HG02623 (cell line): Measurements from ENCODE around the gene CSAD.

ENCODE experiments used
- ATAC-seq: cut with Tn5 transposase; IDR thresholded peaks from one replicate; pipeline ENCODE4 v1.9.1; 2021; ENCODE audit warnings: moderate library complexity; ENCODE audit not compliant: unreplicated experiment

The CSAD gene

DNA sequence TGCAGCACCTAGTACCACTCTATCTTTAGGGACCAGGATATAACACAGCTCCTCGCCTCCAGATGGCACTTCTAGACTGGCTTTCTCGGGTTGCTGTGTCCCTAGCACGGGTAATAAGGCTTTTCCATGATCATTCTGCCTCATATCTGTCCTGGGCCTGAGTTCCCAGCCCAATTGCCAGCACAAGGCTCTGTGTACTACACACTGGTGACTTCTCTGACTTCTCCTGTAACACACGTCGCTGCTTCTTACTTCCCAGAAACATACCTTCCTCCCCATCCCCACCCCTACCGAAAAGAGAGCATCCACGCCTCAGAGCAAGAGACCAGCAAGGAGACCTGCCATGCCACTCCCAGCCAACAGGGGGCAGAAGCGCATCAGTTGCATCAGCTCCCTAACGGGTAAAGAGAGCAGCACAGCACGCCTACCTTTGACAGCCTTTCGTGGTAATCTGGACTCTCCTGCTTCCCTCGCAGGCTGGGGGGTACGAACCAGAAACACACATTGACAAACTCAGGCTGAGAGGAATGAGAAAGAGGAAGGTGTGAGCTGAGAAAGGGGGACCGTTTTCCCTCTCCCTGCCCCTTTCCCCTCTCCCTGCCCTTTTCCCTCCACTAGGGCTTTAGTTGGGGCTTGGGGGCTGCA lies 21.4 kb downstream of the CSAD start:
- peak; percentile 52 for ATAC-seq

DNA sequence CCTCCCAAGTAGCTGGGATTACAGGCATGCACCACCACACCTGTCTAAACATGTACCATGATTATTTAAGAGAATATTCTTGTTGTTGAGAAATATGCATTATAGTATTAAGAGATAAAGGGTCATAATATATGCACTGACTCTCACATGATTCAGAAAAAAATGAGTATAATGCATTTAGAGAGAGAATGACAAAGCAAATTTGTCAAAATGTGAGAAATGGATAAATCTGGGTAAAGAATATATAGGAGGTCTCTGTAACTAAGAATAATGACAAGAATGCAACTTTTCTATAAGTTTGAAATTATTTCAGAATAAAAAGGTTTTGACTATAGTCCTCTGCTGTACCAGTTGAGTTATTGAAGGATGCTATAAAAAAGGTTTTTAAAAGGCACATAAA lies 28.3 kb downstream of the CSAD start:
- no peak for ATAC-seq

GRCh38 chr12:53151039-53151438 lies 29.7 kb downstream of the CSAD start:
- ATAC-seq = no peak

DNA sequence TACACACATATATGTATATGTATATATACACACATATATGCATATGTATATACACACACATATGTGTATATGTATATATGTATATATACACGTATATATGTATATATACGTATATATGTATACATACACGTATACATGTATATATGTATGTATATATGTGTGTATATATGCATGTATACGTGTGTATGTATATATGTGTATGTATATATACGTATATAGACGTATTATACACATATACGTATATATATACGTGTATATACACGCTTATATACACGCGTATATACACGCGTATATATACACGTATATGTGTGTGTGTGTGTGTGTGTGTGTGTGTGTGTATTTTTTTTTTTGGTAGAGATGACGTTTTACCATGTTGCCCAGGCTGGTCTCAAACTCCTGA lies 33.1 kb downstream of the CSAD start:
- no peak for ATAC-seq

DNA sequence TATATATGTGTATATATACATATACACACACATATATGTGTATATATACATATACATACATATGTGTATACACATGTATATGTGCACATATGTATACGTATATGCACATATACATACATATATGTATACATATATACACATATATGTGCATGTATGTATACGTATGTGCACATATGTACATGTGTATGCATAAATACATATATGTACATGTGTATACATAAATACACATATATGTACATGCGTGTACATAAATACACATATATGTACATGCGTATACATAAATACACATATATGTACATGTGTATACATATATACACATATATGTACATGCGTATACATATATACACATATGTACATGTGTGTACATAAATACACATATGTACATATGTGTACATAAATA lies 33.5 kb downstream of the CSAD start:
- ATAC-seq = no peak

- no peak for ATAC-seq
Observed at GRCh38 chr12:53145383-53146260, 35.1 kb downstream of the CSAD start.

DNA sequence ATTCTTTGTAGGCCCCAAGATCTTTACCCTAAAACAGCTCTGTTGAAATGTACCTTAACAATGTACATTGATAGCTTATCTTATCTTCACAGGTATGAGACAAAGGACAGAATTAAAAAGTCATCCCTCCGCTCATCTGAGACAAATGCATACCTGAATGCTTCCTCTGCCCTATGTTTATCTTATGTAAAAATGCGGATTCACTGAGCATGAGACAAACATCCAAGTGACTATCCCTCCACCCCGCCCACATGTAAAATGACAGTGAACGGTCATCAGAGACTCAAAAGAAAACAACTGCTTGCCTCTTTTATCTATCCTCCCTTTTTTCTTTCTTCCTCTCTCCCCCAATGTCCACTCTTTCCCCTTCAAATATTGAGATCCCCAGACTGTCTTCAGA lies 37.4 kb downstream of the CSAD start:
- no peak for ATAC-seq

DNA sequence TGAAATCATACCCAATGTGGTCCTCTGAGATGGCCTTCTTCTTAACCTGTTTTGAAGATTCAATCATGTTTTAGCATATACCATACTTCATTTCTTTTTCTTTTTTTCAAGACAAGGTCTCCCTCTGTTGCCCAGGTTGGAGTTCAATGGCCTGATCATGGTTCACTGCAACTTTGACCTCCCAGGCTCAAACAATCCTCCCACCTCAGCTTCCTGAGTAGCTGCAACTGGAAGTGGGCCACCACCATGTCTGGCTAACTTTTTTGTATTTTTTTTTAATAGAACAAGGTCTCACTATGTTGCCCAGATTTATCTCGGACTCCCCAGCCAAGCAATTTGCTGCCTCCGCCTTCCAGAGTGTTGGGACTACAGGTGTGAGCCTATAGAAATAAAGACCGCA lies 47.0 kb downstream of the CSAD start:
- ATAC-seq = no peak

GRCh38 chr12:53131844-53132243 lies 48.9 kb downstream of the CSAD start:
- no peak for ATAC-seq

DNA sequence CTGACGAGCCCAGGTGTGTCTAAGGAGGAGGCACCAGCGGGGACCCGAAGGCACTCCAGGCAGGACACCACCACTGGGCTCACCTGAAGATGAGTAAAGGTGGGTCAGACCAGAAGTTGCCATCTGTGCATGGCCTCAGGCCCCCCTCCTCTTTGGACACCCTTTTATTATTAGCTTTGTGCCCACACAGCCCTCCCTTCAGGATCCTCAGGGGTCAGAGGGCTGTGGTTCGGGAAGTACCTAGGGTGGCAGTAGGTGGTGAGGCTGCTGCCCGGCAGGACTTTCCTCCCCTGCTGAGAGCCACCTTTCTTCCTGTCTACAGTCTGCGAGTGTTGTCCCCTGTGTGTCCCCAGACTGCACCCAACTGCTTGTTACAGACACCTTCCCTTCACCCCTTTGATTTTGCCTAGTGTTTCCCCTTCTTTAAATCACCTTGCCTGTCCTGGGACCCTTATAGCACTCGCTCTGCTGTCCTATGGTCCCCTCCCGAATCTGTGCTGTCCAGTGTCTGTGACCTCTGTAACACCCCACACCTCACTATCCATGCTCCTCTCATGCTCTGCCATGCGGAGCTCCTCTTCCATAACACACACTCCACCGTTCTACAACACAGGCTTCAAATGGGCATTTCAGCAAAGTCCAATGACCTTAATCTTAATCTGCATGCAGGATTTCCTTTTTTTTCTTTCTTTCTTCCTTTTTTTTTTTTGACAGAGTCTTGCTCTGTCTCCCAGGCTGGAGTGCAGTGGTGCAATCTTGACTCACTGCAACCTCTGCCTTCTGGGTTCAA lies 51.8 kb downstream of the CSAD start:
- ATAC-seq = no peak

DNA sequence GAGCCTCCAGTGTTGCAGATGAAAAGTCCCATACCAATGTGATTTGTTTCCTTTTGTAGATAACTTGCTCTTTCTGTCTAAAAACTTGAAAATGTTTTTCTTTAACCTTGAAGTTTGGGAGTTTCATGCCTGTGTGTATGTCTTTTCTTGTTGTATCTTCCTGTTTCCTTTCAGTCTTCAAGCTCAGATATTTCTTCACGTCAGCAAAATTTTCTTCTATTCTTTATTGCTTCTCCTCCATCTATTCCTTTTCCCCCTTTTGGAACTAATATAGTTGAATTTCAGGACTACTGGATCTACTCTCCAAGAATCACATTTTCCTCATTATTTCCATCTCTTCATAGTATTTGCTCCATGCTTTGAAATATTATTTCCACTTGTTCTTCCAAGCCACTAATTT lies 53.6 kb downstream of the CSAD start:
- ATAC-seq = no peak

- no peak for ATAC-seq
Observed at GRCh38 chr12:53124352-53124723, 56.4 kb downstream of the CSAD start.

GRCh38 chr12:53123578-53124351 lies 57.0 kb downstream of the CSAD start:
- ATAC-seq = no peak

- ATAC-seq = no peak
Observed at GRCh38 chr12:53122961-53123468, 57.7 kb downstream of the CSAD start.

DNA sequence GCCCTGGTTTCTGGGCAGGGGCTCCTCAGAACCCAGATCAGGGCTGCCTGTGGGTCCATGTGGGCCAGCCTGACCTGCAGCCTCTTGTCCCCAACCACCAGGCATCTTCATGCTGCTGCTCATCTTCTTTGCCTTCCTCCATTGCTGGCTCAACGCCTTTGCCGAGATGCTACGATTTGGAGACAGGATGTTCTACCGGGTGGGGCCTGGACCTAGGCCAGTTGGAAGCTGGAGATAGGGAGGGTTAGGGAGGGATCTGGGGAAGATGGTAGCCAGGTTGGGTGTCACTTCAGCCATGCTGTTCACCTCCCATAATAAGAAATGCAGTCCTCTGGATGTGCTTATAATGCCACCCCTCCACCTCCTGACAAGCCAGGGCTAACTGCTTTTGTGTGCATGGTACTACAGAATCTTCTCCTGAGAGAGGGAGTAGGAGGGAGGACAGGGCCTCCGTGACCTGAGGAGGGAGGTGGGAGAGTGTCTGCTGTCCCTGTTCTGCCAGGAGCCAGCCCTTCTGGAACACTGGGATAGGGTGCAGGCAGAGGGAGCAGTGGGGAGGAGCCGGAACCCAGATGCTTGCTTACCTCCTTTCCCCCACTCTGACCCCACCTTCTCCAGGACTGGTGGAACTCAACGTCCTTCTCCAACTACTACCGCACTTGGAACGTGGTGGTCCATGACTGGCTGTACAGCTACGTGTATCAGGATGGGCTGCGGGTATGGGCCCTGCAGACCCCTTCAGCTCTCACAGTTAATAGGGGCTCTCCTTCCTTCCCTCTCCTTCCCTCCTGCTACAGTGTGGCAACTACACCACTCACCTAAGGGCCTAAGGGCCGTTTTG lies 59.8 kb downstream of the CSAD start:
- no peak for ATAC-seq

GRCh38 chr12:53118751-53119300 lies 61.9 kb downstream of the CSAD start:
- no peak for ATAC-seq

DNA sequence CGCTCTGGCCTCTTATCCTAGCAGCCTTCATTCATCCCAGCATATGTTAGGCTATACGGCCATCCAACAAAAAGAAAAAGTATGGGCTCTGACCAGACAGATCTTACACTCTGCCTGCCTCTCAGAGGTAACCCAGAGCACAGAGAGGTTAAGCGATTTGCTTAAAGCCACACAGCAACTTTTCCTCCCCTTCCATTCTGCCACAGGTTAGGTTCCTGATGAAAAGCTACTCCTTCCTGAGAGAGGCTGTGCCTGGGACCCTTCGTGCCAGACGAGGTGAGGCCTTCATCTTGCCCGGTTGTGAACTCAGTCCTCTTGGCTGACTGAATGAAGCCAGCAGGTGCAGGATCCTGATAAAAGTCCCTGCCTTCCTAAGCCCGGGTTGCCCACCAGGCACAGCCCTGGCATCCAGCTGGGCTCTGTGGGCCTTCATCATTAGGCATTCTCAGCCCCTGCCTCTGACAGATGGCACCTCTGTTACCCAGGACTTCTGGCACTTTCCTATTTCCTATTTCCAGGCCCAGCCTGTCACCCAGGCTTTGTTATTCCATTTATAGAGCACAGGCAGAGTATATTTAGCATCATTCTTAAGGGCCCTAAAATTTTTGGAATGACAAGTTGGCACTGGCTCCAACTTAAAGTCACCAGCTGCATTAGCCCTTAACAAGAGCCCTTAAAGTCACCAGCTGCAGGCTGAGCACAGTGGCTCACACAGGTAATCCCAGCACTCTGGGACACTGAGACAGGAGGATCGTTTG lies 64.7 kb downstream of the CSAD start:
- no peak for ATAC-seq

DNA sequence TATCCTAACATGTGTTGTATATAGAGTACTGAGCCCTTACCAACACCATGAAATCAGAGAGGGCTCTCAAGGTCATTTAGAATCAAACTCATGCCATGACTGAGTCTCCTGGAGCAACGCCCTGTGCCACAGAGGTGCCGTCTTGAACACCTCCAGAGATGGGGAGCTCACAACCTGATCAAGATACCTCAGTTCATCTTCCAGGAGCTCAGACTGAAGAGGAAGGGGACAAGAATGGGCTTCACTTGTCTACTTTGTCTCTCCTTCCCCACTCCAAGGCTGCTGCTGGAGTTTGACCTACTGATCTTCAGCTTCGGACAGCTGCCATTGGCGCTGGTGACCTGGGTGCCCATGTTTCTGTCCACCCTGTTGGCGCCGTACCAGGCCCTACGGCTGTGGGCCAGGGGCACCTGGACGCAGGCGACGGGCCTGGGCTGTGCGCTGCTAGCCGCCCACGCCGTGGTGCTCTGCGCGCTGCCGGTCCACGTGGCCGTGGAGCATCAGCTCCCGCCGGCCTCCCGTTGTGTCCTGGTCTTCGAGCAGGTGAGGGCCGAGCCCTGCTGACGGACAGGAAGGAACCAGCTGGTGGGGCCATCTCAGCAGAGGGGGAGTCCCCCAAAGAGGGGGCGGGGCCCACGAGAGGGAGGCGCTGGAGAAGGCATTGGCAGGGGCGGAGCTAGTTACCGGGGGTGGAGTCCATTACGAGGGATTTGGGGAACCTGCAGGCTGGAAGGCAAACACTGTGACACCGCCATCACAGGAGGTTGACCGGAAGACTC lies 65.4 kb downstream of the CSAD start:
- no peak for ATAC-seq
